Esophagus squamous epithelium (tissue), 5 donors: ENCODE measurements around the gene GPC6. TPM values are rescaled to one million over a fixed set of nuclear protein-coding genes. Genes with fewer than 3 reads are reported as not detected.

ENCODE experiments used
- DNase-seq: peaks from one replicate; lab custom pipeline; 2025; lab: John Stamatoyannopoulos, UW
- H3K27ac ChIP-seq, 4 donors: fragments of 200-600 bp; sonication (generic); one replicate each; pipeline ENCODE4 v1.5.1; 2016 to 2019; ENCODE audit warnings: mild to moderate bottlenecking in 1 of 4
- H3K27me3 ChIP-seq, 4 donors: fragments of 200-600 bp; sonication (generic); 1 replicate in 3 of 4; 2 replicates in 1 of 4; pipeline versions ENCODE4 v1.5.1 to v1.6.0; 2017 to 2021; ENCODE audit warnings: antibody characterized with exemption in 1 of 4
- H3K36me3 ChIP-seq, 3 donors: fragments of 200-600 bp; sonication (generic); one replicate each; pipeline ENCODE4 v1.5.1; 2016 to 2019
- H3K4me1 ChIP-seq, 3 donors: fragments of 200-600 bp; sonication (generic); one replicate each; pipeline ENCODE4 v1.5.1; 2017 to 2019
- H3K4me3 ChIP-seq, 4 donors: fragments of 200-600 bp; sonication (generic); 1 replicate in 3 of 4; 2 replicates in 1 of 4; pipeline ENCODE4 v1.5.1; 2016 to 2019; ENCODE audit warnings: mild to moderate bottlenecking in 2 of 4, moderate library complexity in 1 of 4
- H3K9me3 ChIP-seq, 3 donors: fragments of 200-600 bp; sonication (generic); one replicate each; pipeline ENCODE4 v1.5.1; 2016 to 2019
- POLR2A ChIP-seq, 4 donors: fragments of 450-650 bp; IDR thresholded peaks; one replicate each; pipeline ENCODE4 v1.6.1; 2017; ENCODE audit warnings: antibody characterized with exemption in 4 of 4, mild to moderate bottlenecking in 4 of 4, moderate library complexity in 3 of 4
- WGBS, 2 donors: methylation state at CpG; one replicate each; pipeline ENCODE4 v1.1.5; 2018; 5-methylcytosine and 5-hydroxymethylcytosine counted together
- intact Hi-C: fragments of 100-400 bp; cut with DNase I; formaldehyde crosslinking; loops from one replicate; pipeline ENCODE4 v1.15.0; 2022
- total RNA-seq, 4 donors: library from RNA; depleted of rRNA; stranded (reverse); fragments of >200 nt; gene quantifications; one replicate each; pipeline ENCODE4 v1.1.0, GENCODE V29; 2016
- TF ChIP-seq, protein P1 (sequence below), 6 experiments: fragments of 450-650 bp in 4 of 6; fragments of 200-600 bp in 2 of 6; sonication (generic) in 2 of 6; IDR thresholded peaks; one replicate each; pipeline ENCODE4 v1.5.1; 2016 to 2019; ENCODE audit warnings: antibody characterized with exemption in 6 of 6, mild to moderate bottlenecking in 4 of 6, moderate library complexity in 4 of 6
- donor health status: DM: yes; HTN: yes; CAD: no.

GPC6 gene
- total RNA-seq, 4 donors from 2014 or later: 0.57 to 8.6 (median 2.6) TPM

DNA sequence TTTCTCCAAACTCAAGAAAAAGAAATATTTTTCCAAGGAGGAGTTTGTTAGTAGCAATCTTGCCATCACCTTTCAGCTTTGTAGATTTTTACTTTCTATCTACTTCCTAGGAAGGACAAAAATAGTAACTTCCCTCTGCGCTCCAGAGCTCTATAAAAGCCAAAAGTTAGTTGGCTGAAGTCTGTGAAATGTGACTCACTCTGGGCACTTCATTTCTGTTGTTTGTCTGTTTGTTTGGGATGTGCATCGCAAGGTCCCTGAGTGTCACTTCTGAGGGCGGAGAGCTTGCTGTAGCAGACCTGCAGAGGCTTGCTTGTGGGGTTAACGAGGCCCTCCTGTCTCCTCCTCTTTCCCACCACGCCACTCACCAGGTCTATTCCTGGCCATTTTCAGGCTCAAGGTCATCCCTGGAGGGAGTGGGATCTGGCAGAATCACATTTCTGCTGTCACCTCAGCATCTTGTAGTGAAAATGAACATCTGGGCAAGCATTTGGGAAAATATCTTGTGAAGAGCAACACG, 307.6 kb downstream of the GPC6 start:
- intact Hi-C loops: no loop called here
- no peak overlapping the region for H3K27ac ChIP-seq
- DNase-seq: no peak
- H3K4me1 ChIP-seq: no peaks in the 10 kb centered on the region
- H3K4me3 ChIP-seq: no peak overlapping the region
- TF ChIP-seq POLR2A (IDR thresholded peaks at IDR 0.05): no peak
- TF ChIP-seq, protein P1, sequence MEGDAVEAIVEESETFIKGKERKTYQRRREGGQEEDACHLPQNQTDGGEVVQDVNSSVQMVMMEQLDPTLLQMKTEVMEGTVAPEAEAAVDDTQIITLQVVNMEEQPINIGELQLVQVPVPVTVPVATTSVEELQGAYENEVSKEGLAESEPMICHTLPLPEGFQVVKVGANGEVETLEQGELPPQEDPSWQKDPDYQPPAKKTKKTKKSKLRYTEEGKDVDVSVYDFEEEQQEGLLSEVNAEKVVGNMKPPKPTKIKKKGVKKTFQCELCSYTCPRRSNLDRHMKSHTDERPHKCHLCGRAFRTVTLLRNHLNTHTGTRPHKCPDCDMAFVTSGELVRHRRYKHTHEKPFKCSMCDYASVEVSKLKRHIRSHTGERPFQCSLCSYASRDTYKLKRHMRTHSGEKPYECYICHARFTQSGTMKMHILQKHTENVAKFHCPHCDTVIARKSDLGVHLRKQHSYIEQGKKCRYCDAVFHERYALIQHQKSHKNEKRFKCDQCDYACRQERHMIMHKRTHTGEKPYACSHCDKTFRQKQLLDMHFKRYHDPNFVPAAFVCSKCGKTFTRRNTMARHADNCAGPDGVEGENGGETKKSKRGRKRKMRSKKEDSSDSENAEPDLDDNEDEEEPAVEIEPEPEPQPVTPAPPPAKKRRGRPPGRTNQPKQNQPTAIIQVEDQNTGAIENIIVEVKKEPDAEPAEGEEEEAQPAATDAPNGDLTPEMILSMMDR (IDR thresholded peaks at IDR 0.05): no peak
- no peaks in the 10 kb centered on the region for H3K36me3 ChIP-seq
- H3K27me3 ChIP-seq: no peaks in the 10 kb centered on the region
- no peaks in the 10 kb centered on the region for H3K9me3 ChIP-seq
- WGBS, 2 donors: 58 to 72% methylated on average over 6 of the region's 6 CpGs

DNA sequence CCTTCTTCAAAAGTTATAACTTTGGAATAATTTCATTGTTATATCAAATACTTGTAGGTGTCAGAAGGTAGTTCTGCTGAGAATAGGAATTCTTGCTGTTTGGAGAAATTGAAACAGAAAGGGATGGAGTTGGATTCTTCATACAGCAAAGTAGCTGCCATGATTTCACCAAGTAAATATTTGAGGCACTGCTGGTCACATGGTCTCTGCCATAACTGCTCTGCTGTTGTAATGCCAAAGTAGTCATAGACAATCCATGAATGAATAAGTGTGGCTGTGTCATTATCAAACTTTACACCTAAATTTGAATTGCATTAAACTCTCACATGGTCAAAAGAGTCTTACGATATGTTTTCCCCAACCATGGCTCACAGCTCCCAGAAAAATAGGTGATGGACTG, 308.6 kb downstream of the GPC6 start:
- TF ChIP-seq, protein P1 (IDR thresholded peaks at IDR 0.05): no peak
- no peak for TF ChIP-seq POLR2A (IDR thresholded peaks at IDR 0.05)
- Histone ChIP-seq H3K4me3 (no peak overlapping the region), H3K27ac (no peak overlapping the region), H3K4me1 (no peaks in the 10 kb centered on the region), H3K36me3 (no peaks in the 10 kb centered on the region), H3K9me3 (no peaks in the 10 kb centered on the region), H3K27me3 (no peaks in the 10 kb centered on the region)
- 94 to 100% methylated on average over 1 of the region's 1 CpG for WGBS, 2 donors
- intact Hi-C loops: no loop called here
- DNase-seq: no peak

DNA sequence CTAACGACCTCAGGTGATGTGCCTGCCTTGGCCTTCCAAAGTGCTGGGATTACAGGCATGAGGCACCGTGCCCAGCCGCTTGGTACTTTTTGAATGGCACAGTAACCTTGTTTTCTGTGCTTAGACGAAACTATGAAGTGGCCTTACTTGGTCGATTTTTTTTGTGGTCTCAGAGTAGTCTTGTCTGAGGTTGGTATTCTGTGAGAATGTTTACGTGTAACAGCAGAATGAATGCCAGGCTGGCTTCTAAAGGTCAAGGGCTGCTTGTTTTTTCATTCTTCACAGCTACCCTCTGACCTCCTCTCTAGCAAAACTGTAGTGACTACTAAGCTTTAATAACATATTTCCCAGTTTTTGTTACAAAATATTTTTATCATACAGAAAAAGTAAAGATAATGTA, 313.3 kb downstream of the GPC6 start:
- Histone ChIP-seq H3K27ac (no peak overlapping the region), H3K4me1 (no peaks in the 10 kb centered on the region), H3K4me3 (no peak overlapping the region), H3K27me3 (no peaks in the 10 kb centered on the region), H3K9me3 (no peaks in the 10 kb centered on the region), H3K36me3 (no peaks in the 10 kb centered on the region)
- no peak for TF ChIP-seq POLR2A (IDR thresholded peaks at IDR 0.05)
- TF ChIP-seq, protein P1 (IDR thresholded peaks at IDR 0.05): no peak
- intact Hi-C loops: no loop called here
- WGBS, 2 donors: 73 to 84% methylated on average over 3 to 6 of the region's 6 CpGs
- no peak for DNase-seq

DNA sequence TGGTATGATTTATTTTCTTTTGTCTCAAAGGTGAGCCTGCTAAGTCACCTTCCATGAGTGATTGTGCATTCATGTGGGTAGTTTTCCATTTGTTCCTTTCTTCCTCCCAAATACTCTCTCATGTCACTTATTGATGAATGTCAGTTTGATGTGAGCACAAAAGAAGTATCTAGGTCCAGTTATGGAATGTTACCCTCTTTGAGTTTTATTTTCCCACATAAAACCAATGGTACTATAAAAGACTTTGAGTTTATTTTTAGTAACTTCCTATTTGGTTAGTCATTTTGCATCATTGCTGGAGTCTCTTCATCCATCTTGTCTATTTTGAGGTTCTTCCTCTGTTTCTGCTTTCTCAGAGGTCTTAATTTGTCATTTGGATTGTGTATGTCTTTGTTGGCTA, 321.3 kb downstream of the GPC6 start:
- Histone ChIP-seq H3K4me1 (no peaks in the 10 kb centered on the region), H3K4me3 (no peak overlapping the region), H3K27me3 (no peaks in the 10 kb centered on the region), H3K36me3 (no peaks in the 10 kb centered on the region), H3K27ac (no peak overlapping the region), H3K9me3 (no peaks in the 10 kb centered on the region)
- intact Hi-C loops: no loop called here
- no peak for DNase-seq
- TF ChIP-seq POLR2A (IDR thresholded peaks at IDR 0.05): no peak
- TF ChIP-seq, protein P1 (IDR thresholded peaks at IDR 0.05): no peak

DNA sequence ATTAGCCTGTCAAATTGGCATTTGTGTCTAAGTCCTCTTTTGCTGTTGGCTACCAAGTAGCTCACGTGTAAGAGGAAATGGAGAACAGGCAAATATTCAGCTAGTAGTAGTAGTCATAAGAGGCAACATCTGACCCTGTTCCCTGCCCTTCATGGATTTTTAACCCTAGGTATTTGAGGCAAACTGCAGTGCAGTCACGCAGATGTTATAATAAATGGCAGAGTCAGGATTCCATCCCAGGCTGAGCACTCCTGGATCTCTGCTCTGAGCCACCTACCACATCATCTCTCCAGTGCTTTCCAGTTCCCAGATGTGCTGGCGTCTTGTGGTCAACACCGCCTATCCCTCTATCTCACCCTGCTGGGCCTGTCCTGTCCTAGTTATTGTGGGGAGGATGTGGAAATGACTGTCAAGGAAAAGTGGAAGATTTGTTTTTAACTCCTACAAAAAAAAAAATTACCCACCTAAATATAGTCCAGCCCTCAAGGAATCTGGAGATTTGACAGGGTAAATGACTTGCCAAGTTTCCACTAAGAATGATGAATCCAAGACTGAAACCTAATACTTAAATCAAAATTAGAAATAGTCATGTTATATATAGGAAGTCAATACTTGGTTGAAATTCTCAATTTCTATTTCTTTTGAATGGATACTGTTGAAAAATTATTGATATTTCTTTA, 322.9 kb downstream of the GPC6 start:
- no peak overlapping the region for H3K4me3 ChIP-seq
- no peak for TF ChIP-seq POLR2A (IDR thresholded peaks at IDR 0.05)
- TF ChIP-seq, protein P1 (IDR thresholded peaks at IDR 0.05): no peak
- no peak for DNase-seq
- no peaks in the 10 kb centered on the region for H3K36me3 ChIP-seq
- no peaks in the 10 kb centered on the region for H3K4me1 ChIP-seq
- no peaks in the 10 kb centered on the region for H3K27me3 ChIP-seq
- no peaks in the 10 kb centered on the region for H3K9me3 ChIP-seq
- WGBS, 2 donors: 74 to 82% methylated on average over 4 of the region's 4 CpGs
- H3K27ac ChIP-seq: no peak overlapping the region
- intact Hi-C loops: no loop called here
